Kidney glomerular epithelial cell (primary cell): ENCODE measurements around the gene TMEM117.
A peak's percentile ranks its signal among the peaks of the same experiment; 100 is the strongest.
"Not testable (repeated sequence)": the region's sequence is repeated elsewhere in the genome, so short reads cannot be mapped to it uniquely, and the experiment has no call there.

ENCODE experiments used
- DNase-seq: peaks from one replicate; lab custom pipeline; 2025; lab: John Stamatoyannopoulos, UW

Gene TMEM117

DNA sequence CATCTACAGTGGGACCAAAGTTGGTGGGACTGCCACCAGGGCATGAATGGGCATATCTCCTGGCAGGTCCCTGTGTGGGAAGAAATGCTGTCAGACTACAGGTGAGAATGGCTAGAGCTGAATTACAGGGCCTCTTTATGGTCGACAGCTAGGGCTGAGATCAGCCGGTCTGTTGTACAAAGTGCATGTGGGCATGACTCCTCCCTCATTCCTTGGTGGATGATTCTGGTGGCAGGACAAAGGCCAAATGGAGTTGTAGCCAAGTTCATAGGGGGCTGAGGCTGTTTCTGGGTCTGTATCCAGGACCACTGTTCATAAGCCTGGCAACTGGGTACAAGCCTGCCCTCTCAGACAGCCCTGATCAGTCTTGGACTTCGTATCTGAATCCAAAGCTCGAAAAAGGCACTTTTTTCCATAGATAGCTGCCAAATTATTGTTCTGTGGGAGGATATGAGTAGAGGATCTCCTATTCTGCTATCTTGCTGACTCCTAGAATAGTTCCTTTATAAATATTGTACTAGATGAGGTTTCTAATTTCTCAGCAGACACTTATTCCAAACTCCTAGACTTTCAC, 460.8 kb downstream of the TMEM117 start:
- DNase-seq = no peak

DNA sequence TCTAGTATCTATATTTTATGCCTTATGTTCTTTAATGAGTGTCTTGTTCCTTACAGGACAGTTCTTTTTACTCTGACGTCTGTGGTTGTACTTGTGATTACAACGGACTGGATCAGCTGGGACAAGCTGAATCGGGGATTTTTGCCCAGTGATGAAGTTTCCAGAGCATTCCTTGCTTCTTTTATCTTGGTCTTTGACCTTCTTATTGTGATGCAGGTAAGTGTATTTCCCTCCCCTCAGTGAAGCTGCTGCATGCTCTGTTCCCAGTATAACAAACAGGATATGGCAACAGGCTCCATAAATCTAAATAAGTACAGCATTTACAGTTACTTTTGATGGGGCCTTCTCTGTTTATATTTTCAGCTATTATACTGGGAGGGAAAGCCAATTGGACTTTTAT, 463.6 kb downstream of the TMEM117 start:
- DNase-seq = no peak

DNA sequence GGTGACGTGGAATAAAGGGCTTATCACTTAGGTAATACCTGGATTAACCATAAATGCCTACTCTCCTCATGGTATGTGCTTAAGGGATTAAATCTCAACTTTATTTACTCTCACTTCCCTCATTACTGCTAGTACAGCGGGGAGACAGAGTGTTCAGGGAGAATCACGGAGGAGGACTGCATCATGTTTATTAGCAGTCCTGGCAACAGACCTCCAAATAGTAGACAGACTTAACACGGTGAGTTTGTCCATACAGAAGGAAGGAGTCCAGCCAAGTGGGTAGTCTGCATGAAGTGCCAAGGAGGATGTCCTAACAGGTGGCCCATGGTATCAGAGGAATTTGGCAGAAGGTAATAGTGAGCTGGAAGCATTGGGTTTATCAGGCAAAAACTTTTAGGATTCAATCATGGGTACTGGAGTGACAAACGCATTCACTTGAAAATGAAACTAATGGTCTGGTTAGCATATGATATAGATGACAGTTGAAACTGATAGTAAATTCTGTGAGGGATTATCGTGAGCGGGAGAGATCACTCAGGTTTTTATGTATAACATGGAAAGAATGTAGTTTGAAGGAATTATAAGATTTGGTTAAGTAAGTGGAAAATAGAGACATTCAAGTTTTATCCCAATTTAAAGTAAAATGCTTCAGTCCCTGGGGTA, 471.8 kb downstream of the TMEM117 start:
- no peak for DNase-seq

DNA sequence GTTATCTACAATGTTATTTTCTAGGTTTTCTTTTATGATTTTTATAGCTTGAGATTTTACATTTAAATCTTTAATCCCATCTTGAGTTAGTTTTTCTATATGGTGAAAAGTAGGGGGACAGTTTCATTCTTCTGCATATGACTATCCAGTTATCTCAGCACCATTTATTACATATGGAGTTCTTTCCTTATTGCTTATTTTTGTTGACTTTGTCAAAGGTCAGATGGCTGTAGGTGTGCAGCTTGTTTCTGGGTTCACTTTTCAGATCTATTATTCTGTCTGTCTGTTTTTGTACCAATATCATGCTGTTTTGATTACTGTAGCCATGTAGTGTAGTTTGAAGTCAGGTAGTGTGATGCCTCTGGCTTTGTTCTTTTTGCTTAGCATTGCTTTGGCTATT, 477.3 kb downstream of the TMEM117 start:
- no peak for DNase-seq

DNA sequence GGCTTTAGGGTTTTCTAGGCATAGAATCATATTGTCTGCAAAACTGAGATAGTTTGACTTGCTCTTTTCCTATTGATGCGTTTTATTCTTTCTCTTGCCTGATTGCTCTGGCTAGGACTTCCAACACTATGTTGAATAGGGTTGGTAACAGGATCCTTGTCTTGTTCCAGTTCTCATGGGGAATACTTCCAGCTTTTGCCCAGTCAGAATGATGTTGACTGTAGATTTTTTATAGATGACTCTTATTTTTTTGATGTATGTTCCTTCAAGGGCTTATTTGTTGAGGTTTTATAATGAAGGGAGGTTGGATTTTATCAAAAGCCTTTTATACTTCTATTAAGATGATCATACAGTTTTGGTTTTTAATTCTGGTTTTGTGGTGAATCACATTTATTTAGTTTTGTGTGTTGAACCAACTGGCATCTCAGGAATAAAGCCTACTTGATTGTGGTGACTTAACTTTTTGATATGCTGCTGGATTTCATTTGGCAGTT, 478.2 kb downstream of the TMEM117 start:
- no peak for DNase-seq

DNA sequence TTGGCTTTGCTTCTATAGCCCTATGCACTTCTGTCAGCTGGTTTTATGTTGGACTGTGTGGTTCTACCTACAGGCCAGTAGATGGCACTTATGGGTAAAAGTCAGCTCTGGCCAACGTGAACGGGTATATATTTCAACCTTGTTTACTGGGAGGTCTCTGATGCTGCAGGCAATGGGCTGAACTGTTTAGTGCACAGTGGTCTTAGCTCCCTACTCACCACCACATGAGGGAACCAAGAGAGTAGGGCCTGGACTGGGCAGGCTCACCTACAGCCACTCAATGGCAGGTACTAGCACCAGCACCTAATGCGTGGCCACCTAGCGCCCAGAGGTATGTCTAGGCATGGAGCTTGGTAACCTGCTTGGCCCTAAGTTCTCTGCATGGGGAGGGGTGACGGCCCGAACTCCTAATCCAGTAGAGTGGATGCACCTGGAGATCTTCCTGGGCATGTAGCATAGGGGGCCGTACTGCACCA, 481.8 kb downstream of the TMEM117 start:
- DNase-seq = peak; percentile 46

DNA sequence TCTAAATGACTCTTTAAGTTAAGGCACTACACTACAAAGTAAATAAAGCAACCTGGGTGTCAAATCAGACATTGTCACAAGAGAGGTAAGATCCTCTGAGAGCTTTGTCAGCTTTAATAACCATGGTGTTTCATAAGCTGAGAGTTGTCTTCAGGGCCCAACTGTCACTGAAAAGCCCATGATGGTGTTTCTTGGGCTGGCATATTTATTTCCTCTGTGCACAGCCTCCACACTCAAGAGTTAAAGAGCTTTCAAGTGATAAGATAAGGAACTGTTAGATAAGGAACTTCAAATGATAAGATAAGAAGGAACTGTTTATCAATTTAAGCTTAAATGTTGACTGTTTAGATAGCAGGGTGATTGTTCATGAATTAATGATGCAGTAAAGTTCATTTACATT, 495.4 kb downstream of the TMEM117 start:
- no peak for DNase-seq

DNA sequence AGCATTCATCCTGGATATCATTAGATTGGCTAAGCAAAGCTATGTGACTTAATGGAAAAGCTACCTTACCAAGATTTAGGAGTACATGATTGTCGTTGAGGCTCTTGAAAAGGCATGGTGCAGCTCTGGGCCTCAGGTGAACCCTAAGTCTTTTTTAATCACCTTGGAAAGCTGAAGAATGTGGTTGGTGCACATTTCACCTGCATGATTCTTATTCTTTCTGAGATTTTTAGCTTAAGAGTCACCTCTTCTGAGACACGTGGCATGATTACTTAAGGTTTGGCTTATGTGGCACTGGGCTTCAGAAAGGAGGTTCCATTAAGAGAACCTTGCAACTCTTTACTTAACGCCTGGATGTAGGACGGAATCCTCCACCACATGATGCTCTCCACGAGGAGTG, 498.5 kb downstream of the TMEM117 start:
- no peak for DNase-seq

DNA sequence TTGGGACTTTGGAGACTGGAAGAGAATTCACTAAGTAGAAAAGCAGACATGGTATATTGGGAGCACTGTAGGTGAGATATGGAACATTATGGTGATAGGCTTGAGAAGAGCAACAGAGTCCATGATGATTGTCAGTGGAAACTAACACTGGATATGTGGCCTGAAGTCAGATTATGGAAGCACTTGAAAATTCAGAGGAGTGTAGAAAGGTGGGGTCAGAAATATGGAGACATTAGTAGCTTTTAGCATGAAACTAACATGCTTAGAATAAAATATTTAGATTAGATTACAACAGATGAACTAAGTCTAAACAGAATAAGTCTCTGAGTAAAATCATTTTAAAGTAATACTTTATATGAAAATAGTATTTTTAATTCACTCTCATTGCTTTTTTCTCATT, 499.1 kb downstream of the TMEM117 start:
- DNase-seq = no peak

DNA sequence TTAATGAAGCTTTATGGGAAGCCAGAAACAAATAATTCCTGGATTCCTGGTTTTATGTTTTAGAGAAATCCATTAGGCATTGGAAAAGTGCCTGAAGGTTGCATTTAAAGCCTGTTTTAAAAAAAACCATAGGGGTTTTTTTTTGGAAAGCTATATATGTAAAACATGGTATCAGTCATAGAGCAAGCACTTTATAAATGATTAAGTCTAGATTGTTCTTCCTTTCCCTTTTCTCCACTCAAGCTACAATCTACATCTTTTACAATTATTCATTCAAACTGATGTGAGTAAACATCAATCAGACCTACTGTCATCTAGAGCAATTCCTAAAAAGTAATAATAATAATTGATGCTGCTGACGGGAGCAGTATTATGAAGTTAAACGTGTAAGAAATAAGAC, 500.7 kb downstream of the TMEM117 start:
- DNase-seq = no peak

DNA sequence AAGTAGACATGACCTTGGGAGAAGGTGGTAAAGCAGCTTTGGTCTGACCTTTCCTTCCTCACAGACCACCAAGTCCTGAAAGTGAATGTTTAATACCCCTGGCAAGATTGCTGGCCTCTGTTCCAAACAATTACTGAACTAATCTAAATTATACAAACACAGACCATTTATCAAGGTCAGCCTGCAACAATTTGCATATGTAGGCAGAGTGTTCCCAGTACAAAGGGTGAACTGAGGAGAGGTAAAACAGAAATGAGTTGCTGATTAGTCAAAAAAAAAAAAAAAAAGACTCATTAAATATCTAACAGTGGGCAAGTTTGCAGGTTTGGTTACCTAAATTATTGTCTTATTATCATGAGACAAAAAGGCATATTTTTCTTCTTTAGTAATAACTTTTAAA, 506.5 kb downstream of the TMEM117 start:
- DNase-seq = no peak

DNA sequence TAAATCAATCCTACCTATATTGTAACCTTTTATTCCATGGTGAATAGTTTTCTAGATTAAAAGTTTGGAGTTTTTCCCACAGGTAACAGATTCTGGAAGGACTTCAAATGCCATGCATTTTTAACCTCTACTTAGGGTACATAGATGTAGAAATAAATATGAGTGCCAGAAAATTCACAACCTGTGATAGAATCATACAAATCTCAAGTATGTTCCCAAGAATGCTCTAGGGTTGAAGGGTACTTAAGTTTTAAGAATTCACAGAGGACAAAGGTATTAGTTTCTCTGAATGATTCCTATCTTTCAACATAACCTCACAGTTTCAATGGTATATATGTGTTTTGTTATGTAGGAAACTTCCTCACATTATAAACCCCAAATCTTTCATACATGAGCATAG, 511.3 kb downstream of the TMEM117 start:
- no peak for DNase-seq

DNA sequence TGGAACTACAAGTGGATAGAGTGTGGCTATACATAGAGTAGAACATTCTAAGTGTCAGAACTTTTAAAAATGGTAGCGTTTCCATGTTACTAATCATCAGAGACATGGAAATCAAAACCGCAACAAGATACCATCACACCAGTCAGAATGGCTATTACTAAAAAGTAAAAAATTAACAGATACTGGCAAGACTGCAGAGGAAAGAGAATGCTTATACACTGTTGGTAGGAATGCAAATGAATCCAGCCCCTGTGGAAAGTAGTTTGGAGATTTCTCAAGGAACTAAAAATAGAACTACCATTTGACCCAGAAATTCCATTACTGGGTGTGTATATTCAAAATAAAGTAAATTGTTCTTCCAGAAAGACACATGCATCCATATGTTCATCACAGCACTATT, 521.6 kb downstream of the TMEM117 start:
- no peak for DNase-seq

DNA sequence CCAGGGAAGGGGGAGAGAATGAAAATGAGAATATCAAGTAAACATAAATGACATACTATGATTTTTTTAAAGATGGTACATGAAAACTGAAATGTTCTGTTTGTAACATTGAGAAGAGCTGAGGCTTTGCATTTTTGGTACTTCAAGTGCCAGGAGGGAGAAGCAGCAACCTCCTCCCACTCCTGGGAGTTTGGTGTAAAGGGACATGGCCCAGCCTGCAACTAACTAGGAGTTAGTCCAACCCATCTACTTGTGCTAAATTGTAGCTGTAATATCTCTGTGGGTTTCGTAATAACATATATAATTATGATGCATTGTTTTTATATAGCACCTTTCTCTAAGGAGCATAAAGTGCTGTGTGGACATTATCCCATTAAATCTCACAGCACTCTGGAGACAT, 522.8 kb downstream of the TMEM117 start:
- no peak for DNase-seq

DNA sequence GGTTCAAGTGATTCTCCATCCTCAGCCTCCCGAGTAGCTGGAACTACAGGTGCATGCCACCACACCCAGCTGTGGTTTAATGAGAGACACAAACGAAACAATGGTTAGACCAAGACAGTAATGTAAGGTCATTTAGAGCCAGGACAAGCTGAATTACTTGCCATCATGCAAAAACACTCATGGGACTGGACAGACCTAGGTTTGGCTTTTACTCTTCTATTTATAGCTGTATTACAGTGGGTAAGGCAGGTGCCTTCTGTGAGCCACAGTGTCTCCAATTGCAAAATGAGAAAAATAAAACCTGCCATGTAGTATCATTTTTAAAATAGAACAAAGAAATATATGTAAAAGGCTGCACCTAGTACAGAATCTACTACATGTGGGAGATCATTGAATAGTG, 527.1 kb downstream of the TMEM117 start:
- no peak for DNase-seq

DNA sequence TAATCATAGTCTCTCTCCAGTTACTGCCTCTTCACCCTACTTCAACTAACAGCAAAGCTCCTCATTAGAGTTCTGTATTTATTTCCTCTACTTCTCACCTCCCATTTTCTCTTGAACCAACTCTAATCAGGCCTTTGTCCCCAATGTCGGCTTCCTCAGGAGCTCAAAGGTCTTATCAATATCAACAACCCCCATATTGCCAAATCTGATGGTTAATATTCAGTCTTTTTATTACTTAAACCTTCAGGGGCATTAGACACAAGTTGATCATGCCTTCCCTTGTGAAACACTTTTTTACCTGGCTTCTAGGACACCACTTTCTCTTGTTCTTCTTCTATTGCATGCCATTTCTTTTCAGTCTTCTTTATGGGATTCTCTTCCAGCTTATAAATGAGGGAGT, 531.3 kb downstream of the TMEM117 start:
- DNase-seq = no peak

DNA sequence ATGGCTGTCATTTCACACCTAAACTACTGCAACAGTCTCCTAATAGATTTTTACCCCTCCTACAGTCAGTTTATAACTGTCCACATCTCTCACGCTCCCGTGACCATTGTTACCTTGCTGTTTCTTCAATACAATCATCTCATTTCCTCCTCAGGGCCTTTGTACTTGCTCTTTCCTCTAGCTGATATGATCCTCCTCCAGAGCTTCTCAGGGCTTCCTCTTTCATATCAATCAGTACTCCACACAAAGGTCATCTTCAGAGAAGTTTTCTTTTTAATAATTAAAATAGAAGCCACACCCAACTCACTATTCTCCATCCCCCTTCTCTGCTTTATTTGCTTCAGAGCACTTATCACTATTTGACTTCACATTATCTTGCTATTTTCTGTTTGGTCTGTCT, 532.0 kb downstream of the TMEM117 start:
- DNase-seq = no peak

DNA sequence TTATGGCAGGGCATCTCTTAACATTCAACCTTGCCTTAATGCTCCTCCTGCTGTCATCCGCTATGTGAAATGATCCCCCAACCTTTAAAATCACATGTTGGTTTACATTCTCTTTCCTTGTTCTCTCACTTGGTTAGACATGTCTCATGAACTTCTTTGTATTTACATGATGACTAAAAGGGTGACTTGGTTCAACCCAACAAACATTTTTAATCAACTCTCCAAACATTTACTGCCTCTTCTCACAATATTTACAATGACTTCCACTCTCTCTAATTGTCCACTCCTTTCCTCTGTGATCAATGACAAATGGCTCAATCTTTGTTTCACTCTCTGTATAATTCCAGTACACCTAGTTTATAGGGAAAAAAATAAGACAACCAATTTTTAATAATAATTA, 534.1 kb downstream of the TMEM117 start:
- DNase-seq = no peak

DNA sequence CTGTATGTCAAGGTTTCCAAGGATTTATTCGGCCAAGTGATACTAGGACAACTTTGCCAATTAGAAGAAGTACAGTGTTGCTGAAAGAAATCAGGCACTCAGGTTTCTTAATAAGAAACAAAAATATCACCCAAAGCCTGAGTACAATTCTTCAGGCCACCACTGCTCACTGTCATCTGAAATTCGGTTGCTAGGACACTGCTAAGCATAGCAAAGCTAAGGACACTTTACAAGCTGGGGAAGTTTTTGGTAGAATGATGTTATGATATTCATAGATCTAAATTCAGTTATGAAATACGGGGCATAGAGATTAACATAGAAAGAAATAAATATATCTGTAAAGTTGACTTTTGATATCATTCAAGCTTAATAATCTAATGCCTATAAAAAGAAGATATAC, 535.1 kb downstream of the TMEM117 start:
- no peak for DNase-seq

DNA sequence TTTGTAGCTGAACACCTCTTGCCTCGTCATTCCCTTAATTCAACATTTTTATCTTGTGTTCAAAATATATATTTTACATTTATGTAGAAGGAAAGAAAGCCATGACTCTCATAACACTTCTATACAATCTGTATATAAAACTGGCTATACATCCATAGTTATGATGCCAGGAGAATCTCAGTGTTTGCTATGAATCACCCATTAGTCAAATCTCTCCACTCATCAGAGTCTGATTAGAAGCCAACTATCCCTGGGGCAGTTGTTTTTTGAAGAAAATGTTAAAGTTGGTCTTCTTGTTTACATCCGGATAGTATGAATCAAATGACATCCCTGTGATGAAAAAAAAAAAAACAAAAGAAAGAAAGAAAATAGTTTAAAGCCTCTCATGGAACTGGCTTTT, 536.4 kb downstream of the TMEM117 start:
- DNase-seq = no peak

DNA sequence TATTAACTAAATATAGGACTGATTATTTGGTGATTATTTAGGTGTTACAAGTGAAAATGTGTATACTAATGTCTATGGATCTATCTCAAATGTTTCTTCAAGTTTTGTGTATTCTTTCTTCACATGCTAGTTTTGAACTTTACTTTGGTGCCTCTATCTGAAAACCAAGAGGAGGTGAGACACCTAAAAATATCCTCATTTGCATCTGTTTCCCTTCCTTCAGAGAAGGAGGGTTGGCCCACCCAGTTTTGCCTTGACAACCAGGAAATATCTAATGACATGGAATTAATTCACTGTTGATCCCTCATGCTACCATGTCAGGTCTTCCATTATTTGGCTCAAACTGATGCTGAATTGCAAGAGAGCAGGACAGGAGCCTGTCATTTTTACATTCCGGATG, 539.8 kb downstream of the TMEM117 start:
- no peak for DNase-seq

DNA sequence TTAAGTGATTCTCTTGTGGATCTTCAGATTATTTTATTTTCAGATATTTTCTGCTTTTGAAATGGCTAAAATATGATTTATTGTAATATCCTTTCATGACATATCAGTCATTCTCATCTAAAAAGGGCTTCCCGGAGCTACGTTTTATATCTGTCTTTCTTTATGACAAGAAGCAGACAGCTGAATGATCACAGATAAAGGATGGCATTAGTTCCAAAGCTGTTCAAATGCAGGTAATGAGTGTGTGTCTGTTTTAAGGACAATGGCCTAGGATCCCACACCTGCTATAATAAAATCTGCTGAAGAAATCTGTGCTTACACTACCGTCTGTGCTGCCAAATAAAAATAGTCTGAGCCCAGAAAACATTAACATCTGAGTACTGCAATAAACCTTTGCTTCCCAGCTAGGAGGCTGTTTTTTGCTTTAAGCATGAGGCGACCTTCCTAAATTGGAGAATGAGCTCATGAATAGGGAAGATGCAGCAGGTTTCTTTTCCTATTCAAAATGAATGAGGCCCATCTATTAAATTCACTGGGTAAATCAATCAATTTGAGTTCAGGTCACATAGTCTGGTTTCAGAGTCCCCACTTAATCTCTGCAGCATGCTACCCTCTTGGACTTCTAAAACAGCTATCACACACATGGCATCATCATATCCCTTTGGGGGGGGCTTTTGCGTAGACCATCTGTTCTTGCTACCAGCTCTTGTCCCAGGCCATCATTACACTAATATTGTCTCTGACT, 541.7 kb downstream of the TMEM117 start:
- DNase-seq = no peak

DNA sequence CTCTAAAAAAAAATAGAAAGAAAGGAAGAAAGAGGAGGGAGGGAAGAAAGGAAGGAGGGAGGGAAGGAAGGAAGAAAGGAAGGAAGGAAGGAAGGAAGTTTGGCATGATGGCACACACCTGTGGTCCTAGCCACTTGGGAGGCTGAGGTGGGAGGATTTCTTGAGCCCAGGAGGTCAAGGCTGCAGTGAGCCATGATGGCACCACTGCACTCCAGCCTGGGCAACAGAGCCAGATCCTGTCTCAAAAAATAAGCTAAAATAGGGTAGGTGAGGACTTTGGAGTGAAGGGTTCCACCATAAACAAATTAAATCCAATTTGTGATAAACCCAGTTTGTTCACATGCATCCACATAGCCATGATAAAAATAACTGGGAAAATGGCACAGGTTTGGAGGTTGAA, 543.2 kb downstream of the TMEM117 start:
- not testable (repeated sequence) for DNase-seq
